Measurements from ENCODE around the gene NMRAL1.

GRCh38 chr16:4474192-4474961 lies at the start of gene NMRAL1:
- TF ChIP-seq CTCF (IDR thresholded peaks at IDR 0.05; ENCODE audit: low read depth, low read length, poor library complexity, severe bottlenecking): no peak
- no peak for TF ChIP-seq EZH2phosphoT487 (IDR thresholded peaks at IDR 0.05; ENCODE audit: borderline replicate concordance, low read length)

Measured in DOHH2 (cell line).